ENCODE data around the gene OR52M1.
"Not testable (repeated sequence)": the region's sequence is repeated elsewhere in the genome, so short reads cannot be mapped to it uniquely, and the experiment has no call there.

Gene OR52M1

GRCh38 chr11:4544891-4545290 is at the start of gene OR52M1:
Gene OR52M1 (plus strand): TSS chr11:4545191. CDS start chr11:4545191, 0 bp downstream.
- no peak for DNase-seq

GRCh38 chr11:4495487-4495886 is 49.5 kb upstream of the OR52M1 start:
- DNase-seq: no peak

- no peak for DNase-seq
Observed at GRCh38 chr11:4495986-4496385, 49.0 kb upstream of the OR52M1 start.

- no peak for DNase-seq
Observed at GRCh38 chr11:4496557-4497248, 48.3 kb upstream of the OR52M1 start.

GRCh38 chr11:4508886-4509285 is 36.1 kb upstream of the OR52M1 start:
- peak; percentile 9 for DNase-seq

GRCh38 chr11:4511282-4512245 is 33.4 kb upstream of the OR52M1 start:
- no peak for DNase-seq

- no peak for DNase-seq
Observed at GRCh38 chr11:4514196-4514595, 30.8 kb upstream of the OR52M1 start.

GRCh38 chr11:4522339-4522738 is 22.7 kb upstream of the OR52M1 start:
- DNase-seq: no peak

- DNase-seq: no peak
Observed at GRCh38 chr11:4522752-4523151, 22.2 kb upstream of the OR52M1 start.

- DNase-seq: no peak
Observed at GRCh38 chr11:4523666-4524065, 21.3 kb upstream of the OR52M1 start.

- no peak for DNase-seq
Observed at GRCh38 chr11:4527926-4528325, 17.1 kb upstream of the OR52M1 start.

- not testable (repeated sequence) for DNase-seq
Observed at GRCh38 chr11:4531686-4532085, 13.3 kb upstream of the OR52M1 start.

GRCh38 chr11:4539603-4540219 is 5.3 kb upstream of the OR52M1 start:
- DNase-seq: no peak

GRCh38 chr11:4541071-4541470 is 3.9 kb upstream of the OR52M1 start:
- DNase-seq: no peak

- no peak for DNase-seq
Observed at GRCh38 chr11:4543561-4543960, 1.4 kb upstream of the OR52M1 start.

GRCh38 chr11:4546878-4547277 is 1.9 kb downstream of the OR52M1 start:
- no peak for DNase-seq

GRCh38 chr11:4547416-4547815 is 2.4 kb downstream of the OR52M1 start:
- DNase-seq: no peak

- DNase-seq: no peak
Observed at GRCh38 chr11:4551346-4551979, 6.5 kb downstream of the OR52M1 start.

GRCh38 chr11:4559527-4560440 is 14.8 kb downstream of the OR52M1 start:
- no peak for DNase-seq

- DNase-seq: no peak
Observed at GRCh38 chr11:4560467-4560866, 15.5 kb downstream of the OR52M1 start.

GRCh38 chr11:4565371-4565770 is 20.4 kb downstream of the OR52M1 start:
- DNase-seq: no peak

GRCh38 chr11:4569075-4569474 is 24.1 kb downstream of the OR52M1 start:
- DNase-seq: no peak

Data from NCI-H187 treated with DMSO at 0.1 percent for 48 hours (cell line).